PFSK-1 (cell line): Measurements from ENCODE around the gene TGDS.

Source experiments
- FOXP2 ChIP-seq: optimal IDR thresholded peaks from 2 replicates; pipeline ENCODE3; 2011; ENCODE audit warnings: borderline replicate concordance, control low read depth, inconsistent platforms; ENCODE audit not compliant: insufficient read depth; ENCODE audit errors: extremely low read length, extremely low read depth
- POLR2AphosphoS5 ChIP-seq: IDR thresholded peaks from 2 replicates; pipeline ENCODE4 v1.6.1; 2012; ENCODE audit warnings: low read depth, mild to moderate bottlenecking, control low read depth, low read length, moderate library complexity
- REST ChIP-seq, 2 experiments: IDR thresholded peaks; 2 replicates each; pipeline versions ENCODE4 v1.6.1 to v1.8.0; 2011 to 2012; ENCODE audit warnings: low read depth in 2 of 2, low read length in 2 of 2, control low read depth in 1 of 2, inconsistent platforms in 1 of 2, mild to moderate bottlenecking in 1 of 2, moderate library complexity in 1 of 2; ENCODE audit not compliant: insufficient read depth in 1 of 2
- SIN3A ChIP-seq: IDR thresholded peaks from 2 replicates; pipeline ENCODE4 v1.6.1; 2012; ENCODE audit warnings: mild to moderate bottlenecking, low read length, moderate library complexity, borderline replicate concordance; ENCODE audit not compliant: insufficient read depth
- TAF1 ChIP-seq: IDR thresholded peaks from 2 replicates; pipeline ENCODE4 v1.6.1; 2012; ENCODE audit warnings: low read length, control low read depth, borderline replicate concordance; ENCODE audit not compliant: insufficient read depth

TGDS gene

GRCh38 chr13:94583926-94584325 is 12.0 kb downstream of the TGDS start:
- TF ChIP-seq REST (IDR thresholded peaks at IDR 0.05; ENCODE audit: insufficient read depth in 1 of 2, low read depth in 2 of 2, low read length in 2 of 2): no peak
- TF ChIP-seq FOXP2: no peak
- no peak for TF ChIP-seq SIN3A
- no peak for TF ChIP-seq TAF1
- no peak for TF ChIP-seq POLR2AphosphoS5

- TF ChIP-seq REST (IDR thresholded peaks at IDR 0.05; ENCODE audit: insufficient read depth in 1 of 2, low read depth in 2 of 2, low read length in 2 of 2): no peak
- TF ChIP-seq POLR2AphosphoS5: no peak
- no peak for TF ChIP-seq SIN3A
- TF ChIP-seq FOXP2: no peak
- TF ChIP-seq TAF1: no peak
Observed at GRCh38 chr13:94579063-94579462, 16.9 kb downstream of the TGDS start.

- no peak for TF ChIP-seq TAF1
- TF ChIP-seq SIN3A: no peak
Observed at GRCh38 chr13:94569615-94570014, 26.3 kb downstream of the TGDS start.

GRCh38 chr13:94568443-94568842 is 27.5 kb downstream of the TGDS start:
- TF ChIP-seq SIN3A: no peak
- no peak for TF ChIP-seq REST (IDR thresholded peaks at IDR 0.05; ENCODE audit: insufficient read depth in 1 of 2, low read depth in 2 of 2, low read length in 2 of 2)
- no peak for TF ChIP-seq FOXP2
- no peak for TF ChIP-seq POLR2AphosphoS5
- no peak for TF ChIP-seq TAF1

GRCh38 chr13:94567581-94567980 is 28.4 kb downstream of the TGDS start:
- TF ChIP-seq POLR2AphosphoS5: no peak

GRCh38 chr13:94561126-94561525 is 34.8 kb downstream of the TGDS start:
- TF ChIP-seq REST (IDR thresholded peaks at IDR 0.05; ENCODE audit: insufficient read depth in 1 of 2, low read depth in 2 of 2, low read length in 2 of 2) (no peak), FOXP2 (no peak), TAF1 (no peak), SIN3A (no peak), POLR2AphosphoS5 (no peak)
